WTC11 (cell line): ENCODE measurements around the gene UGGT2.

ENCODE experiments used
- ATF2 ChIP-seq: sonication (generic); formaldehyde crosslinking; IDR thresholded peaks from 2 replicates; pipeline ENCODE4 v1.8.1; 2022; ENCODE audit warnings: low read depth, missing genetic modification reagents, borderline replicate concordance
- CTCF ChIP-seq: fragments of 200-600 bp; IDR thresholded peaks from 2 replicates; pipeline ENCODE4 v1.8.0; 2022; ENCODE audit warnings: antibody characterized with exemption
- E2F4 ChIP-seq: sonication (generic); formaldehyde crosslinking; IDR thresholded peaks from 2 replicates; pipeline ENCODE4 v1.8.1; 2022; ENCODE audit warnings: low read depth, mild to moderate bottlenecking, moderate library complexity, missing genetic modification reagents, borderline replicate concordance
- FOXK1 ChIP-seq: sonication (generic); formaldehyde crosslinking; IDR thresholded peaks from 2 replicates; pipeline ENCODE4 v1.8.0; 2022; ENCODE audit warnings: mild to moderate bottlenecking, moderate library complexity, missing genetic modification reagents
- MAX ChIP-seq: sonication (generic); formaldehyde crosslinking; IDR thresholded peaks from 2 replicates; pipeline ENCODE4 v1.8.0; 2022; ENCODE audit warnings: mild to moderate bottlenecking, missing genetic modification reagents
- SOX15 ChIP-seq: fragments of 250-450 bp; sonication (Bioruptor Pico); IDR thresholded peaks from 2 replicates; pipeline ENCODE4 v1.9.0; 2021; ENCODE audit warnings: mild to moderate bottlenecking
- TCF7 ChIP-seq: sonication (generic); formaldehyde crosslinking; IDR thresholded peaks from 2 replicates; pipeline ENCODE4 v1.8.0; 2022; ENCODE audit warnings: mild to moderate bottlenecking, low read depth, missing genetic modification reagents, moderate library complexity
- TP53 ChIP-seq: sonication (generic); formaldehyde crosslinking; IDR thresholded peaks from 2 replicates; pipeline ENCODE4 v1.8.1; 2023; ENCODE audit warnings: mild to moderate bottlenecking, missing genetic modification reagents
- USF1 ChIP-seq: sonication (generic); formaldehyde crosslinking; IDR thresholded peaks from 2 replicates; pipeline ENCODE4 v1.8.0; 2022; ENCODE audit warnings: mild to moderate bottlenecking, missing genetic modification reagents
- USF2 ChIP-seq: sonication (generic); formaldehyde crosslinking; IDR thresholded peaks from 2 replicates; pipeline ENCODE4 v1.8.1; 2023; ENCODE audit warnings: mild to moderate bottlenecking, missing genetic modification reagents, moderate library complexity

GRCh38 chr13:95898256-95898655, 154.9 kb downstream of the UGGT2 start:
- TF ChIP-seq MAX (CRISPR knock-in tag): no peak
- TF ChIP-seq ATF2: no peak
- no peak for TF ChIP-seq CTCF
- TF ChIP-seq FOXK1 (CRISPR knock-in tag): no peak
- no peak for TF ChIP-seq TCF7 (CRISPR knock-in tag)
- TF ChIP-seq USF2 (CRISPR knock-in tag): no peak
- no peak for TF ChIP-seq SOX15 (CRISPR knock-in tag)
- TF ChIP-seq USF1 (CRISPR knock-in tag): no peak
- no peak for TF ChIP-seq TP53 (CRISPR knock-in tag)
- TF ChIP-seq E2F4 (CRISPR knock-in tag): no peak
